ENCODE data around the gene PTPRQ. TPM values are rescaled to one million over a fixed set of nuclear protein-coding genes. Genes with fewer than 3 reads are reported as not detected.

The PTPRQ gene
- total RNA-seq, 1 experiment from 2014 or later: not detected

DNA sequence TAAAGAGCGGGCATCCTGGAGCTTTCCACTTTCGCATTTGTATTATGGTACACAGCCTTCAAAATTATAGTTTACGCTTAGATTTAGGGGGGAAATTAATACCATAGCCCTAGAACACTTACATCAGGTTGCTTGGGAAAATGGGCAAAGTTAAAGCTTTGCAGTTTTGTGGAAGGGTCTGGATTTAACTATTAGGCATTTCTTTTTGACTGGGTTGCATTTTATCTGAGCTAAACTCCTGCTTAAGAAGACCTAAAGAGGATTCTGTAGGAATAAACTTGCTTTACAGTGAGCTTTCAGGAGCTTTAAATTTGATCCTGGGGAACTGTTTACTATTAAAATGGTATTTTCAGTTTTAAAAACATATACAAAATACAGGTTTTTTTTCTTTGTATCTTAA, 42.8 kb upstream of the PTPRQ start:
- Histone ChIP-seq H3K27me3 (replicated peaks; ENCODE audit: control insufficient read depth, insufficient read depth, low read length) (no peaks in the 10 kb centered on the region), H3K36me3 (ENCODE audit: control insufficient read depth, insufficient read depth, low read length) (no peaks in the 10 kb centered on the region), H3K4me3 (ENCODE audit: low read depth, low read length) (no peak overlapping the region), H3K9me3 (no peaks in the 10 kb centered on the region), H3K4me1 (no peaks in the 10 kb centered on the region)
- DNase-seq: no peak
- peaks cover 4% of the 10 kb centered on the region for H3K27me3 Mint-ChIP-seq (ENCODE audit: insufficient read depth, unreplicated experiment)
- no peaks in the 10 kb centered on the region for H3K9me3 Mint-ChIP-seq (ENCODE audit: unreplicated experiment)
- TF ChIP-seq, protein P1, sequence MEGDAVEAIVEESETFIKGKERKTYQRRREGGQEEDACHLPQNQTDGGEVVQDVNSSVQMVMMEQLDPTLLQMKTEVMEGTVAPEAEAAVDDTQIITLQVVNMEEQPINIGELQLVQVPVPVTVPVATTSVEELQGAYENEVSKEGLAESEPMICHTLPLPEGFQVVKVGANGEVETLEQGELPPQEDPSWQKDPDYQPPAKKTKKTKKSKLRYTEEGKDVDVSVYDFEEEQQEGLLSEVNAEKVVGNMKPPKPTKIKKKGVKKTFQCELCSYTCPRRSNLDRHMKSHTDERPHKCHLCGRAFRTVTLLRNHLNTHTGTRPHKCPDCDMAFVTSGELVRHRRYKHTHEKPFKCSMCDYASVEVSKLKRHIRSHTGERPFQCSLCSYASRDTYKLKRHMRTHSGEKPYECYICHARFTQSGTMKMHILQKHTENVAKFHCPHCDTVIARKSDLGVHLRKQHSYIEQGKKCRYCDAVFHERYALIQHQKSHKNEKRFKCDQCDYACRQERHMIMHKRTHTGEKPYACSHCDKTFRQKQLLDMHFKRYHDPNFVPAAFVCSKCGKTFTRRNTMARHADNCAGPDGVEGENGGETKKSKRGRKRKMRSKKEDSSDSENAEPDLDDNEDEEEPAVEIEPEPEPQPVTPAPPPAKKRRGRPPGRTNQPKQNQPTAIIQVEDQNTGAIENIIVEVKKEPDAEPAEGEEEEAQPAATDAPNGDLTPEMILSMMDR (IDR thresholded peaks at IDR 0.05; ENCODE audit: insufficient read depth in 1 of 2, low read depth in 1 of 2, low read length in 1 of 2, severe bottlenecking in 1 of 2, unreplicated experiment in 1 of 2): no peak
- ChIA-PET POLR2A (no interaction called here), CTCF (no interaction called here)
- H3K27ac Mint-ChIP-seq (ENCODE audit: unreplicated experiment): no peak overlapping the region
- intact Hi-C loops (cut with micrococcal nuclease; ENCODE audit: unreplicated experiment): no loop called here
- H3K4me3 Mint-ChIP-seq (ENCODE audit: unreplicated experiment): no peak overlapping the region
- BruUV-seq (replicated peaks): no TSS peak
- H3K36me3 Mint-ChIP-seq (ENCODE audit: insufficient read depth, unreplicated experiment): no peaks in the 10 kb centered on the region
- H3K4me1 Mint-ChIP-seq (ENCODE audit: low read depth, unreplicated experiment): no peaks in the 10 kb centered on the region

DNA sequence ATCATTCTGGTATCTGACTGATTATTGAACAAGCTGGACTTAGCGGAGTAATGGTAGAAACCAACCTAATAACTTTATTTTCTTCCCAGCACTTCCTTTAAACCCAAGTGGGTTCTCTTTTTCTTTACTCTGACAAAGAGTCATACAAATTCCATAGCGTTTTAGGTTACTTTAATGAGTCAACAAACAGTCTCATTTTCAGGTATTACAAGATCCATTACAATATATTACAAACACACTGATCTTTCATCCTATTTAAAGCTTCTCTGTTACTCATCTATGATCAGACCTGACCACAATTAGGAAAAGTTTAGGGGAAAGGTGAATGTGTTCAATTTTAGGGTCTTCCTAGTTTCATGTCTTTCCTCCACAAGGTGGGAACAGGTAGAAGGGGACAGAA, 39.4 kb upstream of the PTPRQ start:
- CTCF ChIA-PET: no interaction called here
- Mint-ChIP-seq H3K27ac (ENCODE audit: unreplicated experiment) (no peak overlapping the region), H3K9me3 (ENCODE audit: unreplicated experiment) (no peaks in the 10 kb centered on the region), H3K36me3 (ENCODE audit: insufficient read depth, unreplicated experiment) (no peaks in the 10 kb centered on the region), H3K4me3 (ENCODE audit: unreplicated experiment) (no peak overlapping the region), H3K27me3 (ENCODE audit: insufficient read depth, unreplicated experiment) (peaks cover 4% of the 10 kb centered on the region), H3K4me1 (ENCODE audit: low read depth, unreplicated experiment) (no peaks in the 10 kb centered on the region)
- H3K9me3 ChIP-seq: no peaks in the 10 kb centered on the region
- H3K4me1 ChIP-seq: no peaks in the 10 kb centered on the region
- intact Hi-C loops (cut with micrococcal nuclease; ENCODE audit: unreplicated experiment): no loop called here
- BruUV-seq (replicated peaks): no TSS peak
- H3K36me3 ChIP-seq (ENCODE audit: control insufficient read depth, insufficient read depth, low read length): no peaks in the 10 kb centered on the region
- POLR2A ChIA-PET: no interaction called here
- H3K4me3 ChIP-seq (ENCODE audit: low read depth, low read length): no peak overlapping the region
- DNase-seq: no peak
- TF ChIP-seq, protein P1 (IDR thresholded peaks at IDR 0.05; ENCODE audit: insufficient read depth in 1 of 2, low read depth in 1 of 2, low read length in 1 of 2, severe bottlenecking in 1 of 2, unreplicated experiment in 1 of 2): no peak
- H3K27me3 ChIP-seq (replicated peaks; ENCODE audit: control insufficient read depth, insufficient read depth, low read length): no peaks in the 10 kb centered on the region

DNA sequence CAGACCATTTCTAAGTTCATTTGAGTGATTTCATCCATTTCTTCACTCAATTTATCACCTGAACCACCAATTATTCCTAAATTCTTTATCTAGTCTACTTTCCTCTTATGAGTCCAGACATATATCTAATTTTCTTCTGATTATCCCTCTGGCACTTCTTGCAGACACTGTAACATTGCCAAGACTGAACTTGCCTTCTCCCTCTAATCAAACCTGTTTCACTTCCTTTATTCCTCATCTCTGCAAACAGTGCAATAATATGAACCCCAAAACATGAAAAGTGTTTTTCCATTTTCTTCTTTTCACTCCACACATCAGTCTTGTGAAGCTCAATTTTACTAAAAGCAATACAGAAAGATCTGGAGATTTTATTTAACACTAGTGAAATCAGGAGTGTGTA, 37.8 kb upstream of the PTPRQ start:
- Mint-ChIP-seq H3K4me1 (ENCODE audit: low read depth, unreplicated experiment) (no peaks in the 10 kb centered on the region), H3K4me3 (ENCODE audit: unreplicated experiment) (no peak overlapping the region), H3K9me3 (ENCODE audit: unreplicated experiment) (no peaks in the 10 kb centered on the region), H3K36me3 (ENCODE audit: insufficient read depth, unreplicated experiment) (no peaks in the 10 kb centered on the region), H3K27ac (ENCODE audit: unreplicated experiment) (no peak overlapping the region), H3K27me3 (ENCODE audit: insufficient read depth, unreplicated experiment) (peaks cover 3% of the 10 kb centered on the region)
- H3K27me3 ChIP-seq (replicated peaks; ENCODE audit: control insufficient read depth, insufficient read depth, low read length): no peaks in the 10 kb centered on the region
- H3K4me1 ChIP-seq: no peaks in the 10 kb centered on the region
- H3K4me3 ChIP-seq (ENCODE audit: low read depth, low read length): no peak overlapping the region
- intact Hi-C loops (cut with micrococcal nuclease; ENCODE audit: unreplicated experiment): no loop called here
- ChIA-PET POLR2A (no interaction called here), CTCF (no interaction called here)
- no peaks in the 10 kb centered on the region for H3K36me3 ChIP-seq (ENCODE audit: control insufficient read depth, insufficient read depth, low read length)
- no TSS peak for BruUV-seq (replicated peaks)
- no peaks in the 10 kb centered on the region for H3K9me3 ChIP-seq
- TF ChIP-seq, protein P1 (IDR thresholded peaks at IDR 0.05; ENCODE audit: insufficient read depth in 1 of 2, low read depth in 1 of 2, low read length in 1 of 2, severe bottlenecking in 1 of 2, unreplicated experiment in 1 of 2): no peak
- DNase-seq: no peak

All from Caco-2 (cell line).